GM23338 (cell line): ENCODE measurements around the gene CCDC188.

Source experiments
- CREB1 ChIP-seq: fragments of 250-450 bp; sonication (Bioruptor Pico); IDR thresholded peaks from 2 replicates; pipeline ENCODE4 v1.5.0; 2020; ENCODE audit warnings: low read depth, mild to moderate bottlenecking, moderate library complexity
- EZH2phosphoT487 ChIP-seq: fragments of 200-600 bp; sonication (generic); IDR thresholded peaks from one replicate; pipeline ENCODE4 v1.8.1; 2018; ENCODE audit warnings: antibody characterized with exemption; ENCODE audit not compliant: unreplicated experiment
- POLR2AphosphoS5 ChIP-seq: IDR thresholded peaks from 2 replicates; pipeline ENCODE4 v1.6.1; 2016; ENCODE audit warnings: antibody characterized with exemption, low read depth
- TF ChIP-seq, protein P1 (sequence below), 2 experiments: fragments of 200-600 bp in 1 of 2; sonication (generic) in 1 of 2; conservative IDR thresholded peaks; 2 replicates each; pipeline versions ENCODE4 v1.5.1 to v1.6.1; 2016 to 2017; ENCODE audit warnings: antibody characterized with exemption in 2 of 2, low read depth in 2 of 2, mild to moderate bottlenecking in 2 of 2, moderate library complexity in 1 of 2
- TF ChIP-seq, protein P2 (sequence below): IDR thresholded peaks from one replicate; pipeline ENCODE4 v1.6.1; 2018; ENCODE audit warnings: antibody characterized with exemption; ENCODE audit not compliant: unreplicated experiment

DNA sequence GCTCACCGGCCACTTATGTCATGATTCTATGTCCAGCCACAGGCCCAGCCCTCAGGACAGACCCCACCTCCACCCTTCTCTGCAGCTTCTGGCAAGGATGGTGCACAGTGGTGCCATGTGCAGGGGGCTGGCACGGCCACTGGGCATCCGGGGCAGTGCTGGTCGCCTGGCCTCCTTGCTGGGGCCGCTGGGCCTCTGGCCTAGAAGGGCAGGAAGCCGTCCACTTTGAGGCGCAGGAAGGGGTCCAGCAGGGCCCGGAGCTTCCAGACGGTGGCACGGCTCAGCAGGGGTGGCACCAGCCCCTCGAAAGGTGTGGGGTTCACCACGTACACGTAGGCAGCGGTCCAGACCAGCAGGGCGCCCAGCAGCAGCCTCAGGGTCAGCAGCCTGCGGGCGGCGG is 2.4 kb downstream of the CCDC188 start:
- TF ChIP-seq, protein P1, sequence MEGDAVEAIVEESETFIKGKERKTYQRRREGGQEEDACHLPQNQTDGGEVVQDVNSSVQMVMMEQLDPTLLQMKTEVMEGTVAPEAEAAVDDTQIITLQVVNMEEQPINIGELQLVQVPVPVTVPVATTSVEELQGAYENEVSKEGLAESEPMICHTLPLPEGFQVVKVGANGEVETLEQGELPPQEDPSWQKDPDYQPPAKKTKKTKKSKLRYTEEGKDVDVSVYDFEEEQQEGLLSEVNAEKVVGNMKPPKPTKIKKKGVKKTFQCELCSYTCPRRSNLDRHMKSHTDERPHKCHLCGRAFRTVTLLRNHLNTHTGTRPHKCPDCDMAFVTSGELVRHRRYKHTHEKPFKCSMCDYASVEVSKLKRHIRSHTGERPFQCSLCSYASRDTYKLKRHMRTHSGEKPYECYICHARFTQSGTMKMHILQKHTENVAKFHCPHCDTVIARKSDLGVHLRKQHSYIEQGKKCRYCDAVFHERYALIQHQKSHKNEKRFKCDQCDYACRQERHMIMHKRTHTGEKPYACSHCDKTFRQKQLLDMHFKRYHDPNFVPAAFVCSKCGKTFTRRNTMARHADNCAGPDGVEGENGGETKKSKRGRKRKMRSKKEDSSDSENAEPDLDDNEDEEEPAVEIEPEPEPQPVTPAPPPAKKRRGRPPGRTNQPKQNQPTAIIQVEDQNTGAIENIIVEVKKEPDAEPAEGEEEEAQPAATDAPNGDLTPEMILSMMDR (conservative IDR thresholded peaks at IDR 0.05; ENCODE audit: low read depth in 2 of 2): no peak
- no peak for TF ChIP-seq CREB1 (CRISPR knock-in tag)
- TF ChIP-seq EZH2phosphoT487: no peak
- TF ChIP-seq, protein P2, sequence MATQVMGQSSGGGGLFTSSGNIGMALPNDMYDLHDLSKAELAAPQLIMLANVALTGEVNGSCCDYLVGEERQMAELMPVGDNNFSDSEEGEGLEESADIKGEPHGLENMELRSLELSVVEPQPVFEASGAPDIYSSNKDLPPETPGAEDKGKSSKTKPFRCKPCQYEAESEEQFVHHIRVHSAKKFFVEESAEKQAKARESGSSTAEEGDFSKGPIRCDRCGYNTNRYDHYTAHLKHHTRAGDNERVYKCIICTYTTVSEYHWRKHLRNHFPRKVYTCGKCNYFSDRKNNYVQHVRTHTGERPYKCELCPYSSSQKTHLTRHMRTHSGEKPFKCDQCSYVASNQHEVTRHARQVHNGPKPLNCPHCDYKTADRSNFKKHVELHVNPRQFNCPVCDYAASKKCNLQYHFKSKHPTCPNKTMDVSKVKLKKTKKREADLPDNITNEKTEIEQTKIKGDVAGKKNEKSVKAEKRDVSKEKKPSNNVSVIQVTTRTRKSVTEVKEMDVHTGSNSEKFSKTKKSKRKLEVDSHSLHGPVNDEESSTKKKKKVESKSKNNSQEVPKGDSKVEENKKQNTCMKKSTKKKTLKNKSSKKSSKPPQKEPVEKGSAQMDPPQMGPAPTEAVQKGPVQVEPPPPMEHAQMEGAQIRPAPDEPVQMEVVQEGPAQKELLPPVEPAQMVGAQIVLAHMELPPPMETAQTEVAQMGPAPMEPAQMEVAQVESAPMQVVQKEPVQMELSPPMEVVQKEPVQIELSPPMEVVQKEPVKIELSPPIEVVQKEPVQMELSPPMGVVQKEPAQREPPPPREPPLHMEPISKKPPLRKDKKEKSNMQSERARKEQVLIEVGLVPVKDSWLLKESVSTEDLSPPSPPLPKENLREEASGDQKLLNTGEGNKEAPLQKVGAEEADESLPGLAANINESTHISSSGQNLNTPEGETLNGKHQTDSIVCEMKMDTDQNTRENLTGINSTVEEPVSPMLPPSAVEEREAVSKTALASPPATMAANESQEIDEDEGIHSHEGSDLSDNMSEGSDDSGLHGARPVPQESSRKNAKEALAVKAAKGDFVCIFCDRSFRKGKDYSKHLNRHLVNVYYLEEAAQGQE: no peak
- no peak for TF ChIP-seq POLR2AphosphoS5
